ENCODE measurements around the gene PSME1. TPM values are rescaled to one million over a fixed set of nuclear protein-coding genes. Genes with fewer than 3 reads are reported as not detected.
A peak's percentile ranks its signal among the peaks of the same experiment; 100 is the strongest.

PSME1 gene
- total and polyA plus RNA-seq, 4 experiments from 2014 or later: 257 to 1,008 (median 624) TPM

DNA sequence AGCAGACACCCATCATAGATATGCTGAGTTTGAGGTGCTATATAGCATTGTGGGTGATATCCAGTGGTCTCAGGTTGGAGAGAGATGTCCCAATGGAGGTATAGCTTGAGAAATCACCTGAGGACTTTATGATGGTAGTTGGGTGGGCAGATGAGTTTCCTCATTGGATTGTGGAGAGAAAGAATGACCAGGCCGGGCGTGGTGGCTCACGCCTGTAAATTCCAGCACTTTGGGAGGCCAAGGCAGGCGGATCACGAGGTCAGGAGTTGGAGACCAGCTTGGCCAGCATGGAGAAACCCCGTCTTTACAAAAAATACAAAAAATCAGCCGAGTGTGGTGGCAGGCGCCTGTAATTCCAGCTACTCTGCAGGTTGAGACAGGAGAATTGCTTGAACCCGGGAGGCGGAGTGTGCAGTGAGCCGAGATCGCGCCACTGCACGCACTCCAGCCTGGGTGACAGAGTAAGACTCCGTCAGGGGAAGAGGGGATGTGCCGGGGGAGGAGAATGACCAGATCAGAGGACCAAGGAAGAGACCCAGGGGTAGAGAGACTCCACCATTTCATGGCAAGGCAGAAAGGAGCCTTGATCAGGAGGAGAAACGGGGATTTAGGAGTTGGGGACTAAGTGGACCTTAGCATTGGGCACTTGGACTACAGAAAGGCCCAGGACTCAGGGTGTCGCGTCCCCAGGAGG lies 42.6 kb upstream of the PSME1 start:
- Histone ChIP-seq H3K4me3 (ENCODE audit: low read length in 2 of 2) (peak overlapping the region in 1 of 2 donors; percentile 82), H3K27me3 (ENCODE audit: insufficient read depth, low read length) (no peaks in the 10 kb centered on the region), H3K4me1 (ENCODE audit: insufficient read depth, low read length) (peaks cover 26% of the 10 kb centered on the region), H3K27ac (ENCODE audit: low read depth, low read length) (peak overlapping the region; percentile 84), H3K9me3 (ENCODE audit: control insufficient read depth in 1 of 2, low read length in 2 of 2) (no peaks in the 10 kb centered on the region), H3K36me3 (ENCODE audit: insufficient read depth, low read length) (peaks cover 5% of the 10 kb centered on the region)
- DNase-seq: no peak
- intact Hi-C loops (cut with micrococcal nuclease): loop anchor here (10.0 kb wide), 1 partner anchor 51 kb away; the partner anchor contains the start of genes EMC9, PSME2 and RNF31
- Mint-ChIP-seq H3K27ac (peak overlapping the region; percentile 82 to 98 (median 87)), H3K9me3 (no peaks in the 10 kb centered on the region), H3K27me3 (no peaks in the 10 kb centered on the region), H3K36me3 (peaks cover 0 to 18% of the 10 kb centered on the region in 2 donors), H3K4me1 (peaks cover 21 to 47% (median 33%) of the 10 kb centered on the region in 4 donors), H3K4me3 (peak overlapping the region; percentile 91 to 100 (median 98))
- CTCF ChIA-PET (ENCODE audit: partially characterized antibody): interaction anchor here (1.0 to 12.2 kb wide), 8 partner anchors 12 to 338 kb away, joined by 3 to 475 read pairs (median 16); partner anchors contain the start of genes CARMIL3, DCAF11, IRF9 and NRL
- POLR2A ChIA-PET (ENCODE audit: partially characterized antibody): interaction anchor here (0.7 to 8.8 kb wide), 15 partner anchors 11 to 337 kb away, joined by 3 to 137 read pairs (median 8); partner anchors contain the start of genes CARMIL3, CHMP4A, DCAF11 and DHRS1

DNA sequence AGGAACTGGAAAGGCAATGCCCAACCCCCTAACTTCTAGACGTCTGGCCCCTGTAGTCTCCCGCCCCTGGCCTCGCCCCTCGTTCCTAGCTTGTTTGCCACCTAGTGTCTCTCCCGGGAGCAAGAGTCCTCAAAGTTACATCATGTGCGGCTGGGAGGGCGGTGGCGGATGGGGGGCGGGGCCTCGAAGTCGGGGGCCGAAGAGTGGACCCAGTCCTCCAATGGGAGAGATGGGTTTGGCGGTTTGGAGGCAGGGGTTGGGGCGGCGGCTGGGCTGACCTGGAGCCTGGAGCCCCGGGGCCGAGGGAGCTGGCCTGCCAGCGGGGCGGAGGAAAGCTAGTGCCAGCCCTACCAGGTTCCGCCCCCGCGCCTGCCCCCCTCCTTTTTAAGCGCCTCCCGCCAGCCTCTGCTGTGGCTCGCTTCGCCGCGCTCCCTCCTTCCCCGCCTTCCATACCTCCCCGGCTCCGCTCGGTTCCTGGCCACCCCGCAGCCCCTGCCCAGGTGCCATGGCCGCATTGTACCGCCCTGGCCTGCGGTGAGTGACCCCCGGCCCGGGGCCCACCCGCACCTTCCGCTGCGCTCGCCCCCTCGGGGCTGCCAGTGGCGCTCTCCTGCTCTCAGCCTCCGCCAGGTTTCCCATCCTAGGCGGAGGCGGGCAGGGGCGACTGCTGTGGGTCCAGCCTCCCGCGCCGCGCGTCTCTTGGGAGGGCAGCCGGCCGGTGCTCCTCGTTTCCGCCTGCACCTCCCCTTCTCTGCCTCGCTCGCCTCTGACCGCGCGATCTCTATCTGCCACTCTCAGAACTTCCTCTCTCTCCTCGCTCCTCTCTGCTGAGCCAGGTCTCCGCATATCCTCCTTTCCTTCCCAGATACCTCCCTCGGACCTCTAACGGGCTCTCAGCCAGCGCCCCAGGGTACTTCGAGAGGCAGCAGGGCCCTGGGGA lies 41.8 kb upstream of the PSME1 start, which contains the start of gene PCK2:
Gene PCK2 (plus strand): TSS at position 411 of the 940 bp plus-strand sequence. CDS start 95 bp downstream, at position 506.
- peaks cover 21 to 47% (median 33%) of the 10 kb centered on the region in 4 donors for H3K4me1 Mint-ChIP-seq
- no peaks in the 10 kb centered on the region for H3K27me3 Mint-ChIP-seq
- POLR2A ChIA-PET (ENCODE audit: partially characterized antibody): interaction anchor here (0.7 to 8.8 kb wide), 19 partner anchors 12 to 791 kb away, joined by 3 to 137 read pairs (median 5); partner anchors contain the start of genes CARMIL3, CHMP4A, DCAF11 and DHRS1

DNA sequence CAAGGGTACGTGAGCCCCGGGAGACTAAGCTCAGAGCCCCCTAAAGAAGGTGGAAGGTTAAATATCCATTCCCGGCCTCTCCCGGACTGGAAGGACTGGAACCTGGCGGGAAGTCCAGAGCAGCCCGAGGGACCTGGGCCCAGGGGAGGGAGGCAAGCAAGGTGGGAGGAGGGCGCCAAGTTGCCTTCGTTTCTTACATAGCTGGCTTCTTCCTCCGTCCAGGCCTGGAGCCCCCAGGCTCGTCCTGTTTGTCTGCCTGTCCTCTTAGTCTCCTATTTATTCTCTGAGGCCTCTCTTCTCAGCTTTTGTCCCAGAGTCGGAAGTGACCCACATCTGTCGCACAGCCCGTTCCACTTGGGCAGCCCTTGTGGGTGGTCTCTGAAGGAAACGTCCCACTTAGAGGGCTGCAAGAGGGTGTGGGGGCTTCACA lies 41.1 kb upstream of the PSME1 start:
- CTCF ChIA-PET (ENCODE audit: partially characterized antibody): interaction anchor here (1.0 to 12.2 kb wide), 8 partner anchors 11 to 464 kb away, joined by 4 to 475 read pairs (median 20); partner anchors contain the start of genes CARMIL3, DCAF11, IRF9 and NRL
- peak overlapping the region; percentile 84 to 98 (median 97) for H3K27ac Mint-ChIP-seq
- DNase-seq: peak in 2 of 5 donors; percentile 10 to 16

More for the DNA sequence above, 41.8 kb upstream of the PSME1 start, which contains the start of gene PCK2:
- peak; percentile 53 to 75 (median 61) for DNase-seq
- Histone ChIP-seq H3K36me3 (ENCODE audit: insufficient read depth, low read length) (peaks cover 8% of the 10 kb centered on the region), H3K27me3 (ENCODE audit: insufficient read depth, low read length) (no peaks in the 10 kb centered on the region), H3K27ac (ENCODE audit: low read depth, low read length) (peak within 1 kb of the TSS; percentile 84), H3K4me1 (ENCODE audit: insufficient read depth, low read length) (peaks cover 26% of the 10 kb centered on the region), H3K9me3 (ENCODE audit: control insufficient read depth in 1 of 2, low read length in 2 of 2) (no peaks in the 10 kb centered on the region), H3K4me3 (ENCODE audit: low read length in 2 of 2) (peak within 1 kb of the TSS; percentile 82 to 90)
- no peaks in the 10 kb centered on the region for H3K9me3 Mint-ChIP-seq
- intact Hi-C loops (cut with micrococcal nuclease): loop anchor here (1.0 to 10.0 kb wide), 6 partner anchors 13 to 67 kb away; partner anchors contain the start of genes DCAF11, EMC9, IRF9 and NRL
- peaks cover 0 to 18% of the 10 kb centered on the region in 2 donors for H3K36me3 Mint-ChIP-seq
- CTCF ChIA-PET (ENCODE audit: partially characterized antibody): interaction anchor here (1.0 to 12.2 kb wide), 11 partner anchors 11 to 463 kb away, joined by 3 to 475 read pairs (median 5); partner anchors contain the start of genes CARMIL3, DCAF11, IRF9 and NRL
- peak within 1 kb of the TSS; percentile 91 to 100 (median 98) for H3K4me3 Mint-ChIP-seq
- peak within 1 kb of the TSS; percentile 84 to 98 (median 97) for H3K27ac Mint-ChIP-seq

DNA sequence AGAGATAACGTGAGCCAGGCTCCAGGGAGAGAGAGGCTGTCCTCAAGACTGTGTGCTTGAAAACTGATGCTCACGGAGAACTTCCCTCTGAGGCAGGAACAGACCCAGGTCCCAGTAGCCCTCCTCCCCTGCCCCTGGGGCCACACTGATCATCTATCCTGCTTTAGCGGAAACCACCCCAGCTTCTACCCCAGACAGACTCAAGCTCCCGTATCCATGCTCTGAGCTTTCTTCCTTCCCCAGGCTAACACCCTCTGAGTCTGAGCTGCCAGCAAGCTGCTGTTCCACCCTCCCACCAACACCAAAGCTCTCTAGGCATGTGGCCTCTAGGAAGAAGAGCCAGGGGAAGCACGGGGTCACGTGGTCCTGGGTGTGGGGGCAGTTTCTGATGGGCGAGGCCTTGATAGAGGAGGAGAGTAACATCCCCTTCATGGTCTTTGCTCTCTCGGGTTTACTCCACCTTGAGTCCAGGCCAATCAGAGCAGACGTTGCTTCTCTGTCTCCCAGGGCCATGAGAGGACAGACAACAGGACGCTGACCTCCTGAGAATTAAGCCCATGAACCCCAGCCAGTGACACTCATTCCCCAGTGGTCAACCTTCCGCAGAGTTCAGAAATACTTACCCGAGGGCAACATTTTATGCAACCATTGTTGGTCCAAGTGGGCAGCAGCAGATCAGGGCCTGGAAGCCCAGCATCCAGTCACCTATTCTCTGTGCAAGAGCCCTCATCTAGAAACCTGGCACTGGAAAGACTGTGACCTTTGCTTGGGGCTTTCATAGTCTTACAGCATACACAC lies 40.5 kb upstream of the PSME1 start:
- H3K36me3 Mint-ChIP-seq: peaks cover 12 to 29% of the 10 kb centered on the region in 2 donors
- DNase-seq: peak in 3 of 5 donors; percentile 13 to 19 (median 16)
- no peaks in the 10 kb centered on the region for H3K9me3 Mint-ChIP-seq
- H3K36me3 ChIP-seq (ENCODE audit: insufficient read depth, low read length): peaks cover 17% of the 10 kb centered on the region
- ChIA-PET CTCF (ENCODE audit: partially characterized antibody) (interaction anchor here (0.9 to 12.2 kb wide), 8 partner anchors 10 to 464 kb away, joined by 3 to 475 read pairs (median 20); partner anchors contain the start of genes CARMIL3, DCAF11, IRF9 and NRL), POLR2A (ENCODE audit: partially characterized antibody) (interaction anchor here (0.8 to 8.8 kb wide), 13 partner anchors 12 to 793 kb away, joined by 3 to 137 read pairs (median 16); partner anchors contain the start of genes CARMIL3, DCAF11, IRF9 and NRL)
- H3K4me3 Mint-ChIP-seq: peak overlapping the region; percentile 91 to 100 (median 98)
- H3K4me1 ChIP-seq (ENCODE audit: insufficient read depth, low read length): peaks cover 23% of the 10 kb centered on the region
- H3K27me3 ChIP-seq (ENCODE audit: insufficient read depth, low read length): no peaks in the 10 kb centered on the region
- H3K27ac ChIP-seq (ENCODE audit: low read depth, low read length): peak overlapping the region; percentile 84
- no peaks in the 10 kb centered on the region for H3K27me3 Mint-ChIP-seq
- peak overlapping the region; percentile 81 to 98 (median 94) for H3K27ac Mint-ChIP-seq
- intact Hi-C loops (cut with micrococcal nuclease): loop anchor here (10.0 kb wide), 1 partner anchor 49 kb away; the partner anchor contains the start of genes EMC9, PSME2 and RNF31
- peaks cover 21 to 45% (median 29%) of the 10 kb centered on the region in 4 donors for H3K4me1 Mint-ChIP-seq
- H3K4me3 ChIP-seq (ENCODE audit: low read length in 2 of 2): peak overlapping the region; percentile 82 to 90
- H3K9me3 ChIP-seq (ENCODE audit: control insufficient read depth in 1 of 2, low read length in 2 of 2): no peaks in the 10 kb centered on the region

More for the DNA sequence above, 41.1 kb upstream of the PSME1 start:
- H3K36me3 Mint-ChIP-seq: peaks cover 6 to 24% of the 10 kb centered on the region in 2 donors
- H3K36me3 ChIP-seq (ENCODE audit: insufficient read depth, low read length): peaks cover 13% of the 10 kb centered on the region
- intact Hi-C loops (cut with micrococcal nuclease): loop anchor here (1.0 to 10.0 kb wide), 6 partner anchors 14 to 66 kb away; partner anchors contain the start of genes DCAF11, EMC9, IRF9 and NRL
- H3K27me3 Mint-ChIP-seq: no peaks in the 10 kb centered on the region
- no peaks in the 10 kb centered on the region for H3K27me3 ChIP-seq (ENCODE audit: insufficient read depth, low read length)
- peak overlapping the region; percentile 82 to 90 for H3K4me3 ChIP-seq (ENCODE audit: low read length in 2 of 2)
- H3K4me1 ChIP-seq (ENCODE audit: insufficient read depth, low read length): peaks cover 26% of the 10 kb centered on the region
- no peaks in the 10 kb centered on the region for H3K9me3 ChIP-seq (ENCODE audit: control insufficient read depth in 1 of 2, low read length in 2 of 2)
- POLR2A ChIA-PET (ENCODE audit: partially characterized antibody): interaction anchor here (0.8 to 8.8 kb wide), 15 partner anchors 13 to 792 kb away, joined by 3 to 137 read pairs (median 8); partner anchors contain the start of genes CARMIL3, DCAF11, IRF9 and KHNYN
- H3K4me3 Mint-ChIP-seq: peak overlapping the region; percentile 91 to 100 (median 98)
- H3K4me1 Mint-ChIP-seq: peaks cover 21 to 47% (median 32%) of the 10 kb centered on the region in 4 donors
- H3K9me3 Mint-ChIP-seq: no peaks in the 10 kb centered on the region
- peak overlapping the region; percentile 84 for H3K27ac ChIP-seq (ENCODE audit: low read depth, low read length)

DNA sequence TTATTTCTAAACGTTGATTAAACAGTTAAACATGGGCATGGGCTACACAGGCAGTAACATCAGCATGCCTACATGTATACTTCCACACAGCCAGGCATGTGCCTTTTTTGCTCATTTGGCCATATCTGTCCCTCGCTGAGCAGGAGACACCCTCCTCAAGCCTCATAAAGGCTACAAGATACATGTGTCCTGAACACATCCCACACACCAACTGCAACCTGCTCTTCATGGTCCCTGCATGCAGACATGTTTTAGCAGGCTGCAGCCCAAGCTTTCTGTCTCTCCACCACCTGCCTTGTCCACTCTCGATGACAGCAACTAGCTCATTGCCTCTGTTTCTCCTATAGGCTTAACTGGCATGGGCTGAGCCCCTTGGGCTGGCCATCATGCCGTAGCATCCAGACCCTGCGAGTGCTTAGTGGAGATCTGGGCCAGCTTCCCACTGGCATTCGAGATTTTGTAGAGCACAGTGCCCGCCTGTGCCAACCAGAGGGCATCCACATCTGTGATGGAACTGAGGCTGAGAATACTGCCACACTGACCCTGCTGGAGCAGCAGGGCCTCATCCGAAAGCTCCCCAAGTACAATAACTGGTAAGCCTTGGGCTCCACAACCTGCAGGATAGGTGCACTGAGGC lies 39.3 kb upstream of the PSME1 start:
- intact Hi-C loops (cut with micrococcal nuclease): loop anchor here (10.0 kb wide), 1 partner anchor 48 kb away; the partner anchor contains the start of genes EMC9, PSME2 and RNF31
- no peaks in the 10 kb centered on the region for H3K27me3 ChIP-seq (ENCODE audit: insufficient read depth, low read length)
- peaks cover 19 to 42% (median 26%) of the 10 kb centered on the region in 4 donors for H3K4me1 Mint-ChIP-seq
- ChIA-PET POLR2A (ENCODE audit: partially characterized antibody) (interaction anchor here (0.6 to 8.8 kb wide), 6 partner anchors 11 to 136 kb away, joined by 3 to 137 read pairs (median 42); partner anchors contain the start of genes CHMP4A, DCAF11, EMC9 and GMPR2), CTCF (ENCODE audit: partially characterized antibody) (interaction anchor here (1.1 to 12.2 kb wide), 5 partner anchors 9 to 237 kb away, joined by 3 to 475 read pairs (median 168); partner anchors contain the start of genes CARMIL3 and IRF9)
- peaks cover 17% of the 10 kb centered on the region for H3K36me3 ChIP-seq (ENCODE audit: insufficient read depth, low read length)
- H3K27ac ChIP-seq (ENCODE audit: low read depth, low read length): no peak overlapping the region
- H3K27ac Mint-ChIP-seq: peak overlapping the region in 6 of 7 donors; percentile 29 to 84 (median 60)
- no peak for DNase-seq
- no peak overlapping the region for H3K4me3 ChIP-seq (ENCODE audit: low read length in 2 of 2)
- no peaks in the 10 kb centered on the region for H3K9me3 Mint-ChIP-seq
- peaks cover 22% of the 10 kb centered on the region for H3K4me1 ChIP-seq (ENCODE audit: insufficient read depth, low read length)
- no peaks in the 10 kb centered on the region for H3K27me3 Mint-ChIP-seq
- H3K9me3 ChIP-seq (ENCODE audit: control insufficient read depth in 1 of 2, low read length in 2 of 2): no peaks in the 10 kb centered on the region
- peaks cover 17 to 35% of the 10 kb centered on the region in 2 donors for H3K36me3 Mint-ChIP-seq
- peak overlapping the region in 7 of 8 donors; percentile 49 to 74 (median 70) for H3K4me3 Mint-ChIP-seq
